Muscle of leg (tissue), 11 donors: ENCODE data around the gene DHRS4L2. TPM values are rescaled to one million over a fixed set of nuclear protein-coding genes. Genes with fewer than 3 reads are reported as not detected.
"Not testable (repeated sequence)": the region's sequence is repeated elsewhere in the genome, so short reads cannot be mapped to it uniquely, and the experiment has no call there.

Experiments
- DNase-seq: peaks from one replicate; pipeline ENCODE4 v3.0.0; 2013
- H3K27ac ChIP-seq: one replicate; pipeline ENCODE4 v1.5.1; 2013; ENCODE audit warnings: mild to moderate bottlenecking, low read length, control low read depth
- H3K27me3 ChIP-seq: one replicate; pipeline ENCODE4 v1.6.1; 2013; ENCODE audit warnings: low read length; ENCODE audit not compliant: control insufficient read depth, insufficient read depth
- H3K36me3 ChIP-seq: one replicate; pipeline ENCODE4 v1.6.1; 2013; ENCODE audit warnings: low read length; ENCODE audit not compliant: control insufficient read depth, insufficient read depth
- H3K4me1 ChIP-seq: one replicate; pipeline ENCODE4 v1.6.1; 2013; ENCODE audit warnings: low read length; ENCODE audit not compliant: control insufficient read depth, insufficient read depth
- H3K4me3 ChIP-seq: one replicate; pipeline ENCODE4 v1.5.1; 2013; ENCODE audit warnings: low read length, control low read depth
- H3K9me3 ChIP-seq: replicated peaks from 2 replicates; pipeline ENCODE4 v1.6.1; 2013; ENCODE audit warnings: low read depth, low read length; ENCODE audit not compliant: control insufficient read depth
- WGBS: methylation state at CpG from one replicate; pipeline ENCODE4 v1.1.5; 2013; ENCODE audit warnings: missing lambda C conversion rate; ENCODE audit not compliant: insufficient coverage; 5-methylcytosine and 5-hydroxymethylcytosine counted together
- polyA plus RNA-seq, 8 donors: library from polyadenylated mRNA; unstranded; fragments of 120-200 nt; gene quantifications; one replicate each; pipeline versions ENCODE4 v1.2.1 to v1.2.3, GENCODE V29; 2013; ENCODE audit warnings: inconsistent platforms in 1 of 8, low replicate concordance in 1 of 8; ENCODE audit not compliant: insufficient read length in 8 of 8, insufficient read depth in 1 of 8
- total RNA-seq: library from RNA; stranded (reverse); fragments of 120-200 nt; gene quantifications from one replicate; pipeline ENCODE4 v1.2.4, GENCODE V29; 2013

The DHRS4L2 gene
- total and polyA plus RNA-seq, 9 donors: 8.8 to 16.3 (median 13.7) TPM

DNA sequence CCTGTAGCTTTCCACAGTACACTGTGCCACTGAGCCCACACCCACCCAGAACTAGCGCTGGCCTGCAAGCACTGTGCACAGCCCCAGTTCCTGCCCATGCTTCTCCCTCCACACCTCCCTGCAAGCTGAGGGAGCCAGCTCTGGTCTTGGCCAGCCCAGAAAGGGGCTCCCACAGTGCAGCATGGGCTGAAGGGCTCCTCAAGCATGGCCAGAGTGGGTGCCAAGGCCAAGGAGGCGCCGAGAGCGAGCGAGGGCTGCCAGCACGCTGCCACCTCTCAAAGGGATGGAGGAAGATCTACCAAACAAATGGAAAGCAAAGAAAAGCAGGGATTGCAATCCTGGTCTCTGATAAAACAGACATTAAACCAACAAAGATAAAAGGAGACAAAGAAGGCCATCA lies 27.0 kb downstream of the DHRS4L2 start:
- H3K36me3 ChIP-seq, H3K4me3 ChIP-seq, H3K27me3 ChIP-seq, DNase-seq, H3K27ac ChIP-seq, H3K9me3 ChIP-seq, H3K4me1 ChIP-seq: not testable (repeated sequence)
- WGBS: 100% methylated on average over 1 of the region's 6 CpGs

DNA sequence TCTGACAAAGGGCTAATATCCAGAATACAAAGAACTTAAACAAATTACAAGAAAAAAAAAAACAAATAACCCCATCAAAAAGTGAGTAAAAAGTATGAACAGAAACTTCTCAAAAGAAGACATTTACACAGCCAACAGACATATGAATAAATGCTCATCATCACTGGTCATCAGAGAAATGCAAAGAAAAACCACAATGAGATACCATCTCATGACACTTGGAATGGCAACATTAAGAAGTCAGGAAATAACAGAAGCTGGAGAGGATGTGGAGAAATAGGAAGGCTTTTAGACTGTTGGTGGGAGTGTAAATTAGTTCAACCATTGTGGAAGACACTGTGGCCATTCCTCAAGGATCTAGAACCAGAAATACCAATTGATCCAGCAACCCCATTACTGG lies 30.2 kb downstream of the DHRS4L2 start:
- H3K9me3 ChIP-seq, H3K4me3 ChIP-seq, H3K36me3 ChIP-seq, H3K27me3 ChIP-seq, H3K4me1 ChIP-seq, H3K27ac ChIP-seq, DNase-seq: not testable (repeated sequence)

DNA sequence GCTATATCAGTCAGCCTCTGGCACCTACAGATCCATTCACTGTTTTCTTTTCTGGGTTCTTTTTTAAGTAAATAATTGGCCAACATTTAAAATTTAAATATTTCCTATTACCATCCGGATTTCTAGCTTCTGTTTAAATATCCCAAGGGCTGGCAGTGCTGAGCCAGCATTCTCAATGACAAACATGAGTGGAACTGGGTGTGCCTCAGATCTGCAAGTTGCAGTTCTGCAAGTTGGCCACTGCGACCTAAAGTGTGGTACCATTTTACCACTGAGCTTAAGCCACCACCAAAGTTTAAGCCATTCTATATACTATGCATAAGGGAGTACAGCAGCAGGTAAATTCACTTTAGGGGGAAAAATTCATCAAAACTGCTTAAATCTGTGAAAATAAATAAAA lies 31.2 kb downstream of the DHRS4L2 start:
- H3K4me1 ChIP-seq, DNase-seq, H3K36me3 ChIP-seq, H3K9me3 ChIP-seq, H3K27ac ChIP-seq, H3K27me3 ChIP-seq, H3K4me3 ChIP-seq: not testable (repeated sequence)
- no CpG with 5 or more reads among the region's 2 CpGs for WGBS

DNA sequence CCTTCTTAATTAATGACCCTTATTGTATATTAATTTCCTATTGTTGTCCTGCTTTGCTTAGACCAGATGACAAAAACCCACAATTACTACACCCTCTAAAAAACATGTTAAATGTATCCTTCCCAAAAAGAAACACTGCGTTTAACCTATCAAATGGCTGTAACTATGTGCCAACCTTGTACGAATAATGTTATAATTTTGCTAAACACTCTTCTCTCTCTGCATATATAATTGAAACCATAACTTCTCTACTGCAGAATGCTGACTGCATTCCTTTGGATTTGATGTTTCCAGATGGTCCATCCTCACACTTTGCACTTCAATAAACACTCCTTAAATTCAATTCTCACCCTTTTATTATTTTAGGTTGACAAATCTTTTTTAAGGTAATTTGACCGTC lies 31.8 kb downstream of the DHRS4L2 start:
- not testable (repeated sequence) for H3K36me3 ChIP-seq, H3K27me3 ChIP-seq, H3K4me3 ChIP-seq, H3K9me3 ChIP-seq, H3K27ac ChIP-seq, H3K4me1 ChIP-seq, DNase-seq
- no CpG with 5 or more reads among the region's 3 CpGs for WGBS

DNA sequence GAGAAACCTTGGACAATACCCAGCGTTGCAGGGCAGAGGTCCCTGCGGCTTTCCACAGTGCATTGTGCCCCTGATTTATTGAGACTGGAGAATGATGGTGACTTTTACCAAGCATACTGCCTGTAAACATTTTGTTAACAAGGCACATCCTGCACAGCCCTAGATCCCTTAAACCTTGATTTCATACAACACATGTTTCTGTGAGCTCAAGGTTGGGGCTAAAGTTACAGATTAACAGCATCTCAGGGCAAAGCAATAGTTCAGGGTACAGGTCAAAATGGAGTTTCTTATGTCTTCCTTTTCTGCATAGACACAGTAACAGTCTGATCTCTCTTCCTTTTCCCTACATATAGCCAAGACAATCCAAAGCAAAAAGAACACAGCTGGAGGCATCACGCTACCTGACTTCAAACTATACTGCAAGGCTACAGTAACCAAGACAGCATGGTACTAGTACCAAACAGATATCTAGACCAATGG lies 36.2 kb downstream of the DHRS4L2 start:
- H3K27me3 ChIP-seq, DNase-seq, H3K36me3 ChIP-seq, H3K4me3 ChIP-seq, H3K27ac ChIP-seq, H3K4me1 ChIP-seq, H3K9me3 ChIP-seq: not testable (repeated sequence)
- WGBS: no CpG with 5 or more reads among the region's 3 CpGs

DNA sequence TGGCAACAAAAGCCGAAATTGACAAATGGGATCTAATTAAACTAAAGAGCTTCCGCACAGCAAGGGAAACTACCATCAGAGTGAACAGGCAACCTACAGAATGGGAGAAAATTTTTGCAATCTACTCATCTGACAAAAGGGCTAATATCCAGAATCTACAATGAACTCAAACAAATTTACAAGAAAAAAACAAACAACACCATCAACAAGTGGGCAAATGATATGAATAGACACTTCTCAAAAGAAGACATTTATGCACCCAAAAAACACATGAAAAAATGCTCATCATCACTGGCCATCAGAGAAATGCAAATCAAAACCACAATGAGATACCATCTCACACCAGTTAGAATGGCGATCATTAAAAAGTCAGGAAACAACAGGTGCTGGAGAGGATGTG lies 41.0 kb downstream of the DHRS4L2 start:
- not testable (repeated sequence) for H3K27me3 ChIP-seq, H3K9me3 ChIP-seq, H3K4me1 ChIP-seq, H3K4me3 ChIP-seq, H3K27ac ChIP-seq, DNase-seq, H3K36me3 ChIP-seq
- no CpG with 5 or more reads among the region's 3 CpGs for WGBS

DNA sequence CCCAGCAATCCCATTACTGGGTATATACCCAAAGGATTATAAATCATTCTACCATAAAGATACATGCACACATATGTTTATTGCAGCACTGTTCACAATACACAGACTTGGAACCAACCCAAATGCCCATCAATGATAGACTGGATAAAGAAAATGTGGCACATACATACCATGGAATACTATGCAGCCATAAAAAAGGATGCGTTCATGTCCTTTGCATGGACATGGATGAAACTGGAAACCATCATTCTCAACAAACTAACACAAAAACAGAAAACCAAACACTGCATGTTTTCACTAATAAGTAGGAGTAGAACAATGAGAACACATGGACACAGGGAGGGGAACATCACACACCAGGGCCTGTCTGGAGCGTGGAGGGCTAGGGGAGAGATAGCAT lies 42.6 kb downstream of the DHRS4L2 start:
- H3K36me3 ChIP-seq, H3K4me3 ChIP-seq: not testable (repeated sequence)
- WGBS: no CpG with 5 or more reads among the region's 2 CpGs

DNA sequence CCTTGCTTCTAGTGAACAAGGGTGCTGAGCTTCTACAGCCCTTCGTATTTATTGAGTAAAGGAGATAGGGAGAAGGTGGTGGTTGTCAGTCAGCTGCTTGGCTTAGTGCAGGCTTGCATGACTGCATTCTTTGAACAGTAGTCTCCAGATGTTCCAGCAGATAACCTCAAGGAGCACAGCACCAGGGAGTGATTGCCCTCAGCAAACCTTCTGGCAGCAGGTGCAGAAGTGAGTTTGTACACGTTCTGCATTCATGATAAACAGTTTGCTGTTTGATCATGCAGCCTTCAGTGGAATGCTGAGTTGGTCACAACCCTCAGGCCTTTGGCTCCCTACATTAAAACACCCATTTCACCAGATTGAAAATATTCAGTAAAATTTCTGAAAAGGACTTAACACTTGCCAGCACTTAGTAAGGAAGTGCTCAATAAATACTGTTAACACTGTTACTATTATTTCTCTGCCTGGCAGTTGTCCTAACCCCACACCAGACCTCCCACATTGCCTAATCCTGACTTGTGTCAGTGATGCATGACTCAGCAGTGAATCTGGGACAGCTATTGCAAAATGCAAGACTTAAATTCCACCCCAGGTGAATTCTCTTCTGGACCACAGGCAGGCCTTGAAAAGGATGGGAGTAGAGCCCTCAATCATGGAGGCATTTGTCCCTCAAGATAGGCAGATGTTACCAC lies 44.1 kb downstream of the DHRS4L2 start:
- WGBS: 94% methylated on average over 2 of the region's 2 CpGs
- no peaks in the 10 kb centered on the region for H3K36me3 ChIP-seq
- H3K9me3 ChIP-seq: peaks cover 6% of the 10 kb centered on the region
- H3K27ac ChIP-seq: no peak overlapping the region
- H3K4me3 ChIP-seq: no peak overlapping the region
- DNase-seq: peak; percentile 7
- H3K27me3 ChIP-seq: no peaks in the 10 kb centered on the region
- no peaks in the 10 kb centered on the region for H3K4me1 ChIP-seq

More for the DNA sequence above, 42.6 kb downstream of the DHRS4L2 start:
- H3K4me1 ChIP-seq, H3K27me3 ChIP-seq, DNase-seq, H3K9me3 ChIP-seq, H3K27ac ChIP-seq: not testable (repeated sequence)

DNA sequence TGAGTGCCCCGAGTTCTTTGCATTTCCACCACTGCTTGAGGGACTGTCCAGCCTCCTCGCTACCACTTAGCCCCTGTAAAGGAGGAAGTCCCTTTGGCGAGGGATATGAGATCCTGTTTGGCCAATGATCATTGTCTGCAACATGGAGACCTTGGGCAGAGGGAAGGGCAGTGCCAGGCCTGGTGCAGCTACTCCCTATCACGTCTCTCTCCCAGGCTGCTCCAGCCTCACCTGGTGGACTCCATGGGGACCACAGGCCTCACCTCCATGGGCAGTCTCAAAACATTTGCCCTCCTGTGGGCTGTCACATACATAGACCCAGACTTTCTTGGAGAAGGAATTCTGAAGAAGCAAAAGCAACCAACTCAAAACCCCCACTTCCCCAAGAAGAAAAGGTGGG lies 47.0 kb downstream of the DHRS4L2 start:
- WGBS: no CpG with 5 or more reads among the region's 4 CpGs
- peak overlapping the region; percentile 52 for H3K4me3 ChIP-seq
- not testable (repeated sequence) for H3K27me3 ChIP-seq, DNase-seq, H3K36me3 ChIP-seq, H3K9me3 ChIP-seq, H3K4me1 ChIP-seq
- peak overlapping the region; percentile 72 for H3K27ac ChIP-seq

DNA sequence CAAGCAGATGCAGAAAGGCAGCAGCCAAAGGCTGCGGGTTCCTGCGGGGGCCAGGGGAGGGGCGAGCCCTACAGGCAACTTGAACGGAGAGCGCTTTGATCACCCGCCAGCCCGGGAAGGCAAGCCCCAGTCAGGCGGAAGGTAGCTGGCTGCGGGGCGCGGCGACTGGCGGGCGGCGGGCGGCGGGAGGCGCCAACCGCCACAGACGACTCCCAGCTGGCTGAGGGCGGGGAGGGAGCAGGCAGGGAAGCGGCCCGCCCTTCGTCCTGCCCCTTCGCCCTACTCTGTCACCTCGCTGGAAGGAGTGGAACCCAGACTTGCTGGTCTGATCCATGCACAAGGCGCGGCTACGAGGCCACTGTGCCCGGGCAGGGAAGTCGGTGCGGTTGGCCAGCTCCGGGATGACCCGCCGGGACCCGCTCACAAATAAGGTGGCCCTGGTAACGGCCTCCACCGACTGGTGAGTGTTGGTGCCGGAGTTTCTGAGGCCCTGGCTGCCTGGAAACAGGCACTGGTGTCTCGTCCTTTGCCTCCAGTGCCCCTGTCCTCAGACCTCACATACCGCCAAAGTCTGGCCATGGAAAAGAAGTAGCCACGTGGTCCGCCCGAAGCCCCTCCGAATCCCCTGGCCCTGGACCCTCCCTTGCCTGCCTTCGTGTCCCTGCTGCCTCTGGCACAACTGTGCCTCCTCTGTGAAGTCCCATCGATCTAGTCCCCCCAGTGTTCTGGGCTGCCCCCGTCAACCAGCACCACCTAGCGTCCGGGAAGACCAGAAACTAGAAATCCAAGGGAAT lies 47.6 kb downstream of the DHRS4L2 start:
- under 1% methylated on average over 43 of the region's 50 CpGs for WGBS
- Histone ChIP-seq H3K27ac (peak overlapping the region; percentile 72), H3K9me3 (peaks cover 4% of the 10 kb centered on the region), H3K4me3 (peak overlapping the region; percentile 52), H3K36me3 (no peaks in the 10 kb centered on the region), H3K4me1 (no peaks in the 10 kb centered on the region), H3K27me3 (no peaks in the 10 kb centered on the region)
- peak; percentile 83 for DNase-seq
